HG03280 (cell line): ENCODE results near the gene PTPRA.

Experiments used
- ATAC-seq: cut with Tn5 transposase; IDR thresholded peaks from one replicate; pipeline ENCODE4 v1.9.1; 2021; ENCODE audit warnings: mild to moderate bottlenecking, moderate library complexity; ENCODE audit not compliant: unreplicated experiment

The PTPRA gene

GRCh38 chr20:2847802-2848201 is 25.5 kb upstream of the PTPRA start:
- ATAC-seq: no peak

- no peak for ATAC-seq
These were observed 23.8 kb upstream of the PTPRA start for GRCh38 chr20:2849529-2849928.

GRCh38 chr20:2851086-2851485 is 22.2 kb upstream of the PTPRA start:
- ATAC-seq: no peak

- no peak for ATAC-seq
These were observed 14.7 kb upstream of the PTPRA start for GRCh38 chr20:2858591-2858990.

- no peak for ATAC-seq
These were observed 13.8 kb upstream of the PTPRA start for GRCh38 chr20:2859330-2860121.

DNA sequence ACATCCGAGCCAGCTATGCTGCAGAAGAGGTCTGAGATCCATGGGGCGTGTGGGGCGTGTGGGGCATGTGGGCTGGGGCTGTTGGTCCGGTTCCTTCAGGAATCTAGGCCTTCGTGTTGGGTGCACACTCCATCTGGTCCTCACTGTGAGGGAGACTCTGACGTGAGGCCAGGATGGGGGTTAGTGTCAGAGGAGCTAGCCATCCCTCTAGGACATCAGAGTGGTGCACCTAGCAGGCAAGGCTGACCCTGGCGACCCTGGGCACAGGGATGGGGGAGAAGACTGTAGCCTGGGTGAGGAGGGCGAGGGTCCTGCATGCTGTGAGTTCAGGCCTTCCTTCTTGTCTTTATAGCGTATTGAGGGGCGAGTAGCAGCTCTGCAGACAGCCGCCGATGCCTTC is 8.7 kb upstream of the PTPRA start:
- ATAC-seq: no peak

GRCh38 chr20:2865101-2865500 is 8.2 kb upstream of the PTPRA start:
- ATAC-seq: no peak

GRCh38 chr20:2865630-2866029 is 7.7 kb upstream of the PTPRA start:
- no peak for ATAC-seq

DNA sequence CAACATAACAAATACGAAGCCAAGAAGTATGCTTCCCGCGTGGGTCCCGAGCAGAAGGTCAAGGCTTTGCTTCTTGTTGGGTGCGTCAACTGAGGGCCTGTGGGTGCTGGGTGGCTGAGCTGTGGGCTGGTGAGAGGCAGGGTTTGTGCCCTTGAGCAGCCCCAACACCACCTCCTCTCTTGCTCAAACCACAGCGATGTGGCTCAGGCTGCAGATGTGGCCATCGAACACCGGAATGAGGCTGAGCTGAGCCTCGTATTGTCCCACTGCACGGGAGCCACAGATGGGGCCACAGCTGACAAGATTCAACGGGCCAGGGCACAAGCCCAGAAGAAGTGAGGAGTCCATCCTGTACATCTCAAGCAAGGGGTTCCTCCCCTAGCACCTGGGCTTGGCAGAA is 7.0 kb upstream of the PTPRA start:
- ATAC-seq: no peak

DNA sequence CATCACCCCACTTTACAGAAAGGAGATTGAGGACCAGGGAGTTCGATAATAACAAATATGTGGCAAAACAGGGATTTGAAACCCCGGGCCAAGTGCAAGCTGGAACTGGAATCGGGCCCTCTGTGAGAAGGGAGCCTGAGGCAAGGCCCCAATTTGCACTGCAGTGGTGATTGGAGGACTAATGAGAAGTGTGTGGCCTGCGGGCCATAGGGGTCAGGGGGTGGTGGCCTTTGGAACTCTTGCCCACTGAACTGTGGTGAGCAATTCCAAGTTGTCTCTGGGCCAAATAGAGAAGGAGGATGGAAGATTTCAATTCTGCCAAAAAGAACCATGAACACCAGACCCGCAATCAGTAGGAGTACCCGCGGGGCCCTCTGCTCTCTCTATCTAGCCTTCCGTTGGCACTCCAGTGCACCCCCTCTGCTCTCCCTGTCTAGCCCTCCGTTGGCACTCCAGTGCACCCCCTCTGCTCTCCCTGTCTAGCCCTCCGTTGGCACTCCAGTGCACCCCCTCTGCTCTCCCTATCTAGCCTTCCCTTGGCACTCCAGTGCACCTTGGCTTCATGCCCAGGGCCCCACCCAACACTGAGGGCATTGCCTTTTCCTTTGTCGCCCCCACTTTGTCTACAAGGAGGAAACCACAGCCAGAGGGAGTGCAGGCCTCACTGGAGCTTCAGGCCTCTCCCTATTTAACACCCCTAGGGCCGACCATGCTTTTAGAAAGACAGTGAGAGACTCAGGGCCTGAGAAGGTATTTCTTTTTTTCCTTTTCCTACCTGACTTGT is 6.0 kb upstream of the PTPRA start:
- no peak for ATAC-seq

GRCh38 chr20:2869381-2869780 is 3.9 kb upstream of the PTPRA start:
- no peak for ATAC-seq

- no peak for ATAC-seq
These were observed 2.2 kb upstream of the PTPRA start for GRCh38 chr20:2871111-2871465.

- no peak for ATAC-seq
These were observed 1.4 kb upstream of the PTPRA start for GRCh38 chr20:2871661-2872458.

GRCh38 chr20:2872459-2873009 is 747 bp upstream of the PTPRA start:
- ATAC-seq: peak; percentile 28

DNA sequence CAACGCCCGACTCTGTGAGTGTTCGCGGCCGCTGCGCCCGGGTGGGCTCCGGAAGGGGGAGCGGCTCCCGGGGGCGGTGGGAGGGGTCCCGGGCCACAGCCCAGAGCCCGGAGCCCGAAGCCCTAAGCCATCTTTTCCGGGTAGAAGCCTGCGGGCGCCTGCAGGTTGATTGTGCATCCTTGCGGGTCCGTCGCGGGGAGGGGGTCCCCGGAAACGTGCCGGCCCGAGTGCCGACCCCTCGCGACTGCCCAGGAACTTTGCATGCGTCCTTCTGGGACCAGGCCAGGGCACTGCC is 413 bp downstream of the PTPRA start:
- no peak for ATAC-seq

GRCh38 chr20:2874456-2874855 is 1.2 kb downstream of the PTPRA start:
- ATAC-seq: no peak

- ATAC-seq: no peak
These were observed 2.5 kb downstream of the PTPRA start for GRCh38 chr20:2875690-2876203.

- no peak for ATAC-seq
These were observed 5.2 kb downstream of the PTPRA start for GRCh38 chr20:2878515-2878914.

- no peak for ATAC-seq
These were observed 5.9 kb downstream of the PTPRA start for GRCh38 chr20:2879146-2879545.

DNA sequence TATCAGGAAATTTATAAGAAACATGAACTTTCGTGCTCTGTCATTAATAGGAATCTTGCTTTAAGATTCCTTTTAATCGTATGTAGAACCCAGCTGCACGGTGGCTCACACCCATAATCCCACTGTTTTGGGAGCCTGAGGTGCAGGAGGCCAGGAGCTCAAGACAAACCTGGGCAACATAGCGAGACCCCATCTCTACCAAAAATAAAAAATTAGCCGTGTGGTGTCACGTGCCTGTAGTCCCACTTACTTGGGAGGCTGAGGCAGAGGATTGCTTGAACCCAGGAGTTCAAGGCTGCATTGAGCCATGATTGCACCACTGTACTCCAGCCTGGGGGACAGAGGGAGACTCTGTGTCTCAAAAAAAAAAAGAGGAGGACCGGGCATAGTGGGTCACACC is 7.4 kb downstream of the PTPRA start:
- ATAC-seq: no peak
